HL-60 (cell line): Measurements from ENCODE around the gene VSTM2B.

Source experiments
- DNase-seq, 2 experiments: peaks; one replicate each; pipeline ENCODE4 v3.0.0-alpha.2; 2010 to 2020; ENCODE audit warnings: low read depth in 1 of 2, low spot score in 1 of 2
- H3K27ac ChIP-seq: fragments of 250-450 bp; sonication (Bioruptor Pico); replicated peaks from 2 replicates; pipeline ENCODE4 v1.5.1; 2020; ENCODE audit warnings: mild to moderate bottlenecking, moderate library complexity
- H3K27me3 ChIP-seq: fragments of 250-450 bp; sonication (Bioruptor Pico); 2 replicates; pipeline ENCODE4 v1.5.1; 2021; ENCODE audit warnings: mild to moderate bottlenecking, moderate library complexity; ENCODE audit not compliant: insufficient read depth, poor library complexity, severe bottlenecking
- H3K4me3 ChIP-seq: replicated peaks from 2 replicates; pipeline ENCODE4 v1.5.1; 2011; ENCODE audit warnings: mild to moderate bottlenecking, control low read depth, low read length; ENCODE audit not compliant: insufficient read depth
- CTCF ChIP-seq: IDR thresholded peaks from one replicate; pipeline ENCODE4 v1.5.1; 2011; ENCODE audit warnings: low read length, control low read depth, inconsistent platforms; ENCODE audit not compliant: insufficient read depth
- GABPA ChIP-seq: IDR thresholded peaks from 2 replicates; pipeline ENCODE4 v1.6.1; 2012; ENCODE audit warnings: low read depth
- POLR2AphosphoS5 ChIP-seq: IDR thresholded peaks from 2 replicates; pipeline ENCODE4 v1.6.1; 2012; ENCODE audit warnings: low read depth
- REST ChIP-seq: IDR thresholded peaks from 2 replicates; pipeline ENCODE4 v1.6.1; 2012; ENCODE audit warnings: low read depth; ENCODE audit not compliant: insufficient replicate concordance
- SPI1 ChIP-seq: IDR thresholded peaks from 2 replicates; pipeline ENCODE4 v1.6.1; 2012; ENCODE audit warnings: low read depth, mild to moderate bottlenecking, borderline replicate concordance

VSTM2B gene

GRCh38 chr19:29524912-29525831, 622 bp upstream of the VSTM2B start:
- no peak for DNase-seq
- Histone ChIP-seq H3K27ac (no peak overlapping the region), H3K4me3 (no peak overlapping the region), H3K27me3 (peaks cover 49% of the 10 kb centered on the region)
- TF ChIP-seq CTCF = no peak
- no peak for TF ChIP-seq REST
- TF ChIP-seq POLR2AphosphoS5 = no peak
- TF ChIP-seq GABPA = no peak
- no peak for TF ChIP-seq SPI1

- Histone ChIP-seq H3K27me3 (peaks cover 54% of the 10 kb centered on the region), H3K4me3 (no peak overlapping the region), H3K27ac (no peak overlapping the region)
- DNase-seq = no peak
- TF ChIP-seq SPI1 (no peak), GABPA (no peak), REST (no peak), POLR2AphosphoS5 (no peak), CTCF (no peak)
Observed at GRCh38 chr19:29526730-29527499, 1.1 kb downstream of the VSTM2B start.

GRCh38 chr19:29527500-29528328, 1.9 kb downstream of the VSTM2B start:
- DNase-seq = no peak
- TF ChIP-seq REST = no peak
- no peak for TF ChIP-seq CTCF
- TF ChIP-seq POLR2AphosphoS5 = no peak
- TF ChIP-seq SPI1 = no peak
- TF ChIP-seq GABPA = no peak
- Histone ChIP-seq H3K4me3 (no peak overlapping the region), H3K27ac (no peak overlapping the region), H3K27me3 (peaks cover 54% of the 10 kb centered on the region)
